ENCODE results near the gene OR5B17. TPM values are rescaled to one million over a fixed set of nuclear protein-coding genes. Genes with fewer than 3 reads are reported as not detected.
"Not testable (repeated sequence)": the region's sequence is repeated elsewhere in the genome, so short reads cannot be mapped to it uniquely, and the experiment has no call there.

The OR5B17 gene
- polyA plus RNA-seq (2012; ENCODE audit: low read depth, missing spikeins): not detected

- no peak for FAIRE-seq
Observed at GRCh38 chr11:58358969-58359368, at the start of gene OR5B17. Gene OR5B17, minus strand, starts transcription at chr11:58359069. Its CDS starts 0 bp downstream, at chr11:58359069.

GRCh38 chr11:58406774-58407173 lies 47.9 kb upstream of the OR5B17 start, which contains the start of gene OR5B3:
Gene OR5B3, minus strand, starts transcription at chr11:58406874. Its CDS starts 3,465 bp downstream, at chr11:58403409.
- DNase-seq (ENCODE audit: insufficient read length, low spot score) (no peak), FAIRE-seq (no peak)
- TF ChIP-seq POLR2A (IDR thresholded peaks at IDR 0.05; ENCODE audit: low read depth, low read length) (no peak), SPI1 (IDR thresholded peaks at IDR 0.05; ENCODE audit: low read depth, low read length) (no peak), POU2F2 (IDR thresholded peaks at IDR 0.05; ENCODE audit: low read depth, low read length) (no peak), POLR2AphosphoS5 (IDR thresholded peaks at IDR 0.05; ENCODE audit: low read depth, low read length) (no peak), PAX5 (IDR thresholded peaks at IDR 0.05; ENCODE audit: insufficient read depth, low read length, severe bottlenecking) (no peak), TAF1 (IDR thresholded peaks at IDR 0.05; ENCODE audit: low read depth, low read length) (no peak)

More at GRCh38 chr11:58358969-58359368, at the start of gene OR5B17:
- TF ChIP-seq POLR2AphosphoS5 (IDR thresholded peaks at IDR 0.05; ENCODE audit: low read depth, low read length) (no peak), SPI1 (IDR thresholded peaks at IDR 0.05; ENCODE audit: low read depth, low read length) (no peak), TAF1 (IDR thresholded peaks at IDR 0.05; ENCODE audit: low read depth, low read length) (no peak), PAX5 (IDR thresholded peaks at IDR 0.05; ENCODE audit: insufficient read depth, low read length, severe bottlenecking) (no peak), POU2F2 (IDR thresholded peaks at IDR 0.05; ENCODE audit: low read depth, low read length) (no peak), POLR2A (IDR thresholded peaks at IDR 0.05; ENCODE audit: low read depth, low read length) (no peak)
- DNase-seq (ENCODE audit: insufficient read length, low spot score): no peak

GRCh38 chr11:58399622-58400021 lies 40.8 kb upstream of the OR5B17 start:
- not testable (repeated sequence) for FAIRE-seq; DNase-seq (ENCODE audit: insufficient read length, low spot score)

DNA sequence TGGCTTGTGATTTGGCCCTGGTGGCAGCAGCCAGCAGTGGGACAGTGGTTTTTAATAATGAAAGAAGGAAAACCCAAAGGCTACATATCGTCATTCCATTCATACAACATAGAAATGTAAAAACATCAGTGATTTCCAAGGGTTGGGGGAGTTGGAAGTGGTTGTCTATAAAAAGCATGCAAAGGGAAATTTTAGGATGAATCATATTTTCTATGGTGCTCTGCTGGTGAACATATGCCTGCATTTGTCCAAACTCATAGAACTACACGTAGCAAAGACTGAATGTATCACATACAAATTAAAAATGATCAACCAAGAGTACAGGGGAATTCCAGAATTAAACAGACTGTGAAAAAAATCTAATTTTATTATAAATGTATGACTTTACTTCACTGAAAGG lies 36.7 kb upstream of the OR5B17 start:
- no peak for FAIRE-seq
- DNase-seq (ENCODE audit: insufficient read length, low spot score): no peak
- no peak for TF ChIP-seq PAX5 (IDR thresholded peaks at IDR 0.05; ENCODE audit: insufficient read depth, low read length, severe bottlenecking)
- no peak for TF ChIP-seq SPI1 (IDR thresholded peaks at IDR 0.05; ENCODE audit: low read depth, low read length)
- TF ChIP-seq TAF1 (IDR thresholded peaks at IDR 0.05; ENCODE audit: low read depth, low read length): no peak
- TF ChIP-seq POLR2A (IDR thresholded peaks at IDR 0.05; ENCODE audit: low read depth, low read length): no peak
- no peak for TF ChIP-seq POLR2AphosphoS5 (IDR thresholded peaks at IDR 0.05; ENCODE audit: low read depth, low read length)
- no peak for TF ChIP-seq POU2F2 (IDR thresholded peaks at IDR 0.05; ENCODE audit: low read depth, low read length)

DNA sequence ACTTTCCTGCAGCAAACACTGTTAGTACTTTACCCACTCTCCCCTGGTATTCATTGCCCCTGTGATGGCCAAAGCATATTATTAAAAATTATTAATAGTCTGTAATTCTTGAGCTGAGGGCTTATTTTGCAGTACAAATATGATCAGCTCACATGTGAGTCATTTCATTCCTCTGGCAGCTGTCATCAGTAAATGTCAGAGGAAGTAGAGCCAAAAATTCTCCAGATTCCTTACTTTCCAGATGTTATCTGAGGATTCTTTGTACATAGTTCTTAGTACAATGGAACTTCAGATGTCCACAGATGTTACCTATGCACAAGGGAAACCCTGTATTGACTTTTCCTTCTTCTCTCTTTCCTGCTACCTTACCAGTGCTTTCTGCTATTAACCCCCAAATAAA lies 35.3 kb upstream of the OR5B17 start:
- TF ChIP-seq PAX5 (IDR thresholded peaks at IDR 0.05; ENCODE audit: insufficient read depth, low read length, severe bottlenecking): no peak
- no peak for TF ChIP-seq POLR2AphosphoS5 (IDR thresholded peaks at IDR 0.05; ENCODE audit: low read depth, low read length)
- no peak for TF ChIP-seq POLR2A (IDR thresholded peaks at IDR 0.05; ENCODE audit: low read depth, low read length)
- no peak for TF ChIP-seq SPI1 (IDR thresholded peaks at IDR 0.05; ENCODE audit: low read depth, low read length)
- no peak for TF ChIP-seq TAF1 (IDR thresholded peaks at IDR 0.05; ENCODE audit: low read depth, low read length)
- TF ChIP-seq POU2F2 (IDR thresholded peaks at IDR 0.05; ENCODE audit: low read depth, low read length): no peak
- DNase-seq (ENCODE audit: insufficient read length, low spot score) (no peak), FAIRE-seq (no peak)

DNA sequence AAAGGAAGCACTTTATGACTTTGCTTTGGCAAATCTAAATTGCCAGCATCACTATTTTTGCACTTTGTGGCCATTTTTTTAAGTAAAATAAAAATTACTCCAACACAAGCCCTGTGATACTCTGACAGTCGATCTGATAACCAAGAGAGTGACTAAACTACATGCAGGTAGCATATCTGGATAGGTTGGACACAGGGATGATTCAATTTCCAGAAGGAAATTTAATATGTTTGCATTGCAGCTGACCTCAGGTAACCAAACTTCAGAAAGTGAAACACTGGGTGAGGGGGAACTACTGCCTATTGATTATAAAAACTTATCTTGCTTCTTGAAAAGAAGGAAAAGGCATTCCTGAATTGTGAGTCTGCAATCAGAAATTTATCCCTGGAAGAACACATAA lies 33.9 kb upstream of the OR5B17 start:
- DNase-seq (ENCODE audit: insufficient read length, low spot score) (no peak), FAIRE-seq (no peak)
- TF ChIP-seq POU2F2 (IDR thresholded peaks at IDR 0.05; ENCODE audit: low read depth, low read length) (no peak), POLR2A (IDR thresholded peaks at IDR 0.05; ENCODE audit: low read depth, low read length) (no peak), POLR2AphosphoS5 (IDR thresholded peaks at IDR 0.05; ENCODE audit: low read depth, low read length) (no peak)

DNA sequence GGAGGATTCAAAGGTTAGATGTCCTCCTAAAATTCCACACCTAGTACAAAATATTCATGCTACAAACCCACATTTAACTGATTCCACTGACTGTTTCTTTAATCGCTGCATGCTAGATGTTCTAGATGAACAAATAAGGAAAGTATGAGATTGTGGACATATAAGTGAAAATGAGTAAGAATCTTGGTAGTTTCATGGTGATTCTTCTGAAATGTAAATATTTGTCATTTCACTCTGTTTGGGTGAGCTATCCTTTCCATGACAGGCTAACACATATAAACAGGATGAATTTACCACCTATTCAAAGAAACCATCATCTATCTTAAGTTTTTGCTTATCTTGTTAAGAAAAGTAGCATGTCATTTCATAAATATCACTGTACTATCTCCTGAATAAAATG lies 33.0 kb upstream of the OR5B17 start:
- no peak for TF ChIP-seq TAF1 (IDR thresholded peaks at IDR 0.05; ENCODE audit: low read depth, low read length)
- no peak for TF ChIP-seq POU2F2 (IDR thresholded peaks at IDR 0.05; ENCODE audit: low read depth, low read length)
- no peak for TF ChIP-seq POLR2AphosphoS5 (IDR thresholded peaks at IDR 0.05; ENCODE audit: low read depth, low read length)
- no peak for TF ChIP-seq SPI1 (IDR thresholded peaks at IDR 0.05; ENCODE audit: low read depth, low read length)
- no peak for TF ChIP-seq PAX5 (IDR thresholded peaks at IDR 0.05; ENCODE audit: insufficient read depth, low read length, severe bottlenecking)
- TF ChIP-seq POLR2A (IDR thresholded peaks at IDR 0.05; ENCODE audit: low read depth, low read length): no peak
- DNase-seq (ENCODE audit: insufficient read length, low spot score): no peak
- no peak for FAIRE-seq

DNA sequence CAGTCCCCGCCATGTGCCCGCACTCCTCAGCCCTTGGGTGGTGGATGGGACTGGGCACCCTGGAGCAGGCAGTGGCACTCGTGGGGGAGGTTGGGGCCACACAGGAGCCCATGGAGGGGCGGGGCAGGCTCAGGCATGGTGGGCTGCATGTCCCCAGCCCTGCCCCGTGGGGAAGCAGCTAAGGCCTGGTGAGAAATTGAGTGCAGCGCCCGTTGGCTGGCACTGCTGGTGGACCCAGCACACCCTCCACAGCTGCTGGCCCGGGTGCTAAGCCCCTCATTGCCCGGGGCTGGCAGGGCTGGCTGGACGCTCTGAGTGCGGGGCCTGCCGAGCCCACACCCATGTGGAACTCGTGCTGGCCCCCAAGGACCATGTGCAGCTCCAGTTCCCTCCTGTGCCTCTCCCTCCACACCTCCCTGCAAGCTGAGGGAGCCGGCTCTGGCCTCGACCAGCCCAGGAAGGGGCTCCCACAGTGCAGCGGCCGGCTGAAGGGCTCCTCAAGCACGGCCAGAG lies 31.7 kb upstream of the OR5B17 start:
- FAIRE-seq: no peak
- TF ChIP-seq POLR2A (IDR thresholded peaks at IDR 0.05; ENCODE audit: low read depth, low read length) (no peak), TAF1 (IDR thresholded peaks at IDR 0.05; ENCODE audit: low read depth, low read length) (no peak), SPI1 (IDR thresholded peaks at IDR 0.05; ENCODE audit: low read depth, low read length) (no peak), PAX5 (IDR thresholded peaks at IDR 0.05; ENCODE audit: insufficient read depth, low read length, severe bottlenecking) (no peak), POU2F2 (IDR thresholded peaks at IDR 0.05; ENCODE audit: low read depth, low read length) (no peak), POLR2AphosphoS5 (IDR thresholded peaks at IDR 0.05; ENCODE audit: low read depth, low read length) (no peak)
- no peak for DNase-seq (ENCODE audit: insufficient read length, low spot score)

DNA sequence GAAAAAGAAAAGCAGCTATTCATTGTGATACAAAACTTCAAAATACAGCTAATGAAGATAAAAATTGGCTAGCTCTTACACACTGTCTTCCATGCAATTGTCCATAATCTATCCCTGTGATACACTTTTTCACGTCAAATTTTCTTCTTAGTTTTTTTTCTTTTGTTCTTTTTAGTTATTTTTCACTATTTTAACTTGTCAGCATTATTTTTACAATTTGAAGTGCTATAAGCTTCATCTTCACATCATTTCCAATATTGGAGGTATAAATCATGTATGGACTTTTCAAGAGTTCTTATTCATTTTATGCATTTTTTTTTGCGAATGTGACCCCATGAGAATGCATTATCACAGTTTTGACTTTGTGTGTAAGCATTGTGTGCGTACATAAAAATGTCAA lies 4.1 kb downstream of the OR5B17 start:
- TF ChIP-seq PAX5 (IDR thresholded peaks at IDR 0.05; ENCODE audit: insufficient read depth, low read length, severe bottlenecking) (no peak), SPI1 (IDR thresholded peaks at IDR 0.05; ENCODE audit: low read depth, low read length) (no peak), POLR2A (IDR thresholded peaks at IDR 0.05; ENCODE audit: low read depth, low read length) (no peak), POU2F2 (IDR thresholded peaks at IDR 0.05; ENCODE audit: low read depth, low read length) (no peak), POLR2AphosphoS5 (IDR thresholded peaks at IDR 0.05; ENCODE audit: low read depth, low read length) (no peak), TAF1 (IDR thresholded peaks at IDR 0.05; ENCODE audit: low read depth, low read length) (no peak)
- FAIRE-seq (no peak), DNase-seq (ENCODE audit: insufficient read length, low spot score) (no peak)

DNA sequence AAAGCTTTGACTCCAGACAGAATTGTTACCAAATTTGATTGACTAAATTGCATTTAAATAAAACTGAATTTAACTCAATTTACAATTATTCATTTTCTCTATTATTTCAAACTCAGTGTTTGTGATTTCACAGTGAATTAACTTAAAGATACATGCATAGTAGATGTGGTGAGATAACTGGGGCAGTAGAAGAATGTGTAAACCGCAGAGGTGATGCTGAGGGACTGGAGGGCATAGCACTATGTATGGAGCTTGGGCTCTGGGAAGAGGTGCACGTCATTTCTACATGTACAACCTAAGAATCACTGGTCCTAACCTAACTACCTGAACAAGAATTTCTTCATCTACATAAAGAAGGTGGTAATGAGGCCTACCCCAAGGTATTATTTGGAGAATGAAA lies 13.7 kb downstream of the OR5B17 start:
- TF ChIP-seq PAX5 (IDR thresholded peaks at IDR 0.05; ENCODE audit: insufficient read depth, low read length, severe bottlenecking): no peak
- no peak for TF ChIP-seq POU2F2 (IDR thresholded peaks at IDR 0.05; ENCODE audit: low read depth, low read length)
- TF ChIP-seq TAF1 (IDR thresholded peaks at IDR 0.05; ENCODE audit: low read depth, low read length): no peak
- no peak for TF ChIP-seq POLR2AphosphoS5 (IDR thresholded peaks at IDR 0.05; ENCODE audit: low read depth, low read length)
- no peak for FAIRE-seq
- no peak for DNase-seq (ENCODE audit: insufficient read length, low spot score)

All from GM12891 (cell line).